GM19395 (cell line): ENCODE results near the gene RPTOR.
"Not testable (repeated sequence)": the region's sequence is repeated elsewhere in the genome, so short reads cannot be mapped to it uniquely, and the experiment has no call there.

Experiments used
- ATAC-seq: cut with Tn5 transposase; IDR thresholded peaks from one replicate; pipeline ENCODE4 v1.9.1; 2021; ENCODE audit warnings: mild to moderate bottlenecking, moderate library complexity; ENCODE audit not compliant: unreplicated experiment

Gene RPTOR

GRCh38 chr17:80614332-80615047 is 69.9 kb downstream of the RPTOR start:
- ATAC-seq = no peak

- no peak for ATAC-seq
Observed at GRCh38 chr17:80615376-80615775, 70.7 kb downstream of the RPTOR start.

GRCh38 chr17:80616705-80617104 is 72.1 kb downstream of the RPTOR start:
- no peak for ATAC-seq

- no peak for ATAC-seq
Observed at GRCh38 chr17:80618304-80618703, 73.7 kb downstream of the RPTOR start.

GRCh38 chr17:80619535-80620235 is 75.0 kb downstream of the RPTOR start:
- no peak for ATAC-seq

- no peak for ATAC-seq
Observed at GRCh38 chr17:80621335-80621996, 76.8 kb downstream of the RPTOR start.

- no peak for ATAC-seq
Observed at GRCh38 chr17:80621997-80622357, 77.3 kb downstream of the RPTOR start.

- ATAC-seq = no peak
Observed at GRCh38 chr17:80624864-80625263, 80.2 kb downstream of the RPTOR start.

GRCh38 chr17:80625627-80626026 is 81.0 kb downstream of the RPTOR start:
- ATAC-seq = no peak

GRCh38 chr17:80628881-80629280 is 84.2 kb downstream of the RPTOR start:
- ATAC-seq = not testable (repeated sequence)

- no peak for ATAC-seq
Observed at GRCh38 chr17:80629298-80630028, 84.8 kb downstream of the RPTOR start.

- no peak for ATAC-seq
Observed at GRCh38 chr17:80630560-80631120, 86.0 kb downstream of the RPTOR start.

GRCh38 chr17:80631142-80632045 is 86.8 kb downstream of the RPTOR start:
- ATAC-seq = no peak

GRCh38 chr17:80632046-80632581 is 87.5 kb downstream of the RPTOR start:
- ATAC-seq = no peak

- no peak for ATAC-seq
Observed at GRCh38 chr17:80633207-80633606, 88.6 kb downstream of the RPTOR start.

GRCh38 chr17:80633994-80634566 is 89.4 kb downstream of the RPTOR start:
- no peak for ATAC-seq

- ATAC-seq = no peak
Observed at GRCh38 chr17:80636361-80637018, 91.9 kb downstream of the RPTOR start.

GRCh38 chr17:80637048-80637781 is 92.6 kb downstream of the RPTOR start:
- ATAC-seq = no peak
